ENCODE results near the gene SON. TPM values are rescaled to one million over a fixed set of nuclear protein-coding genes. Genes with fewer than 3 reads are reported as not detected.
A peak's percentile ranks its signal among the peaks of the same experiment; 100 is the strongest.

Gene SON
- total RNA-seq, 2 experiments from 2014 or later = 420 to 438 TPM

DNA sequence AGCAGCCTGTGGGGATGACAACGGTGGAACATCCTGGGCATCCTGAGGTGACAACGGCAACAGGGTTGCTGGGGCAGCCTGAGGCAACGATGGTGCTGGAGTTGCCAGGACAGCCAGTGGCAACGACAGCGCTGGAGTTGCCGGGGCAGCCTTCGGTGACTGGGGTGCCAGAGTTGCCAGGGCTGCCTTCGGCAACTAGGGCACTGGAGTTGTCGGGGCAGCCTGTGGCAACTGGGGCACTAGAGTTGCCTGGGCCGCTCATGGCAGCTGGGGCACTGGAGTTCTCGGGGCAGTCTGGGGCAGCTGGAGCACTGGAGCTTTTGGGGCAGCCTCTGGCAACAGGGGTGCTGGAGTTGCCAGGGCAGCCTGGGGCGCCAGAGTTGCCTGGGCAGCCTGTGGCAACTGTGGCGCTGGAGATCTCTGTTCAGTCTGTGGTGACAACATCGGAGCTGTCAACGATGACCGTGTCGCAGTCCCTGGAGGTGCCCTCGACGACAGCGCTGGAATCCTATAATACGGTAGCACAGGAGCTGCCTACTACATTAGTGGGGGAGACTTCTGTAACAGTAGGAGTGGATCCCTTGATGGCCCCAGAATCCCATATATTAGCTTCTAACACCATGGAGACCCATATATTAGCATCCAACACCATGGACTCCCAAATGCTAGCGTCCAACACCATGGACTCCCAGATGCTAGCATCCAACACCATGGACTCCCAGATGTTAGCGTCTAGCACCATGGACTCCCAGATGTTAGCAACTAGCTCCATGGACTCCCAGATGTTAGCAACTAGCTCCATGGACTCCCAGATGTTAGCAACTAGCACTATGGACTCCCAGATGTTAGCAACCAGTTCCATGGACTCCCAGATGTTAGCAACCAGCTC is 8.2 kb downstream of the SON start:
- intact Hi-C loops (cut with DNase I, micrococcal nuclease) = no loop called here
- Mint-ChIP-seq H3K27me3 (no peaks in the 10 kb centered on the region), H3K36me3 (ENCODE audit: low read depth) (peaks cover 95% of the 10 kb centered on the region), H3K4me3 (no peak overlapping the region), H3K4me1 (ENCODE audit: low read depth) (peaks cover 50% of the 10 kb centered on the region), H3K27ac (no peak overlapping the region), H3K9me3 (no peaks in the 10 kb centered on the region)
- ChIA-PET POLR2A (interaction anchor here (1.6 kb wide), 1 partner anchor 9 kb away, joined by 17 read pairs; the partner anchor contains the start of genes GART and SON), CTCF (interaction anchor here (1.3 kb wide), 1 partner anchor 55 kb away, joined by 6 read pairs; no protein-coding TSS in a partner anchor)
- ATAC-seq (ENCODE audit: poor library complexity) (peak; percentile 15), DNase-seq (no peak)
- no peak overlapping the region for H3K4me3 ChIP-seq (ENCODE audit: low read length)
- H3K36me3 ChIP-seq (ENCODE audit: insufficient read depth, low read length) = peaks cover 87% of the 10 kb centered on the region
- H3K27ac ChIP-seq (ENCODE audit: low read depth in 1 of 2, low read length in 2 of 2) = no peak overlapping the region
- H3K27me3 ChIP-seq (ENCODE audit: control insufficient read depth in 1 of 2, insufficient read depth in 2 of 2, low read length in 2 of 2) = no peaks in the 10 kb centered on the region
- no peaks in the 10 kb centered on the region for H3K9me3 ChIP-seq (ENCODE audit: control insufficient read depth in 1 of 2, insufficient read depth in 1 of 2, low read length in 2 of 2)
- H3K4me1 ChIP-seq (ENCODE audit: insufficient read depth, low read length) = peaks cover 16% of the 10 kb centered on the region
- no peak for TF ChIP-seq CTCF (IDR thresholded peaks at IDR 0.05)

- no peak for TF ChIP-seq CTCF (IDR thresholded peaks at IDR 0.05)
- peaks cover 14% of the 10 kb centered on the region for H3K4me1 ChIP-seq (ENCODE audit: insufficient read depth, low read length)
- no peak overlapping the region for H3K4me3 ChIP-seq (ENCODE audit: low read length)
- Mint-ChIP-seq H3K27me3 (no peaks in the 10 kb centered on the region), H3K4me1 (ENCODE audit: low read depth) (peaks cover 53% of the 10 kb centered on the region), H3K36me3 (ENCODE audit: low read depth) (peaks cover 96% of the 10 kb centered on the region), H3K27ac (peak overlapping the region; percentile 51), H3K9me3 (no peaks in the 10 kb centered on the region), H3K4me3 (no peak overlapping the region)
- no peak overlapping the region for H3K27ac ChIP-seq (ENCODE audit: low read depth in 1 of 2, low read length in 2 of 2)
- intact Hi-C loops (cut with DNase I, micrococcal nuclease) = no loop called here
- ChIA-PET POLR2A (interaction anchor here (1.6 kb wide), 1 partner anchor 9 kb away, joined by 17 read pairs; the partner anchor contains the start of genes GART and SON), CTCF (interaction anchor here (0.6 to 1.3 kb wide), 2 partner anchors 21 to 54 kb away, joined by 3 to 6 read pairs; no protein-coding TSS in a partner anchor)
- ATAC-seq (ENCODE audit: poor library complexity) (no peak), DNase-seq (no peak)
- H3K36me3 ChIP-seq (ENCODE audit: insufficient read depth, low read length) = peaks cover 92% of the 10 kb centered on the region
- no peaks in the 10 kb centered on the region for H3K27me3 ChIP-seq (ENCODE audit: control insufficient read depth in 1 of 2, insufficient read depth in 2 of 2, low read length in 2 of 2)
- H3K9me3 ChIP-seq (ENCODE audit: control insufficient read depth in 1 of 2, insufficient read depth in 1 of 2, low read length in 2 of 2) = no peaks in the 10 kb centered on the region
Observed at GRCh38 chr21:33551664-33552063, 8.8 kb downstream of the SON start.

DNA sequence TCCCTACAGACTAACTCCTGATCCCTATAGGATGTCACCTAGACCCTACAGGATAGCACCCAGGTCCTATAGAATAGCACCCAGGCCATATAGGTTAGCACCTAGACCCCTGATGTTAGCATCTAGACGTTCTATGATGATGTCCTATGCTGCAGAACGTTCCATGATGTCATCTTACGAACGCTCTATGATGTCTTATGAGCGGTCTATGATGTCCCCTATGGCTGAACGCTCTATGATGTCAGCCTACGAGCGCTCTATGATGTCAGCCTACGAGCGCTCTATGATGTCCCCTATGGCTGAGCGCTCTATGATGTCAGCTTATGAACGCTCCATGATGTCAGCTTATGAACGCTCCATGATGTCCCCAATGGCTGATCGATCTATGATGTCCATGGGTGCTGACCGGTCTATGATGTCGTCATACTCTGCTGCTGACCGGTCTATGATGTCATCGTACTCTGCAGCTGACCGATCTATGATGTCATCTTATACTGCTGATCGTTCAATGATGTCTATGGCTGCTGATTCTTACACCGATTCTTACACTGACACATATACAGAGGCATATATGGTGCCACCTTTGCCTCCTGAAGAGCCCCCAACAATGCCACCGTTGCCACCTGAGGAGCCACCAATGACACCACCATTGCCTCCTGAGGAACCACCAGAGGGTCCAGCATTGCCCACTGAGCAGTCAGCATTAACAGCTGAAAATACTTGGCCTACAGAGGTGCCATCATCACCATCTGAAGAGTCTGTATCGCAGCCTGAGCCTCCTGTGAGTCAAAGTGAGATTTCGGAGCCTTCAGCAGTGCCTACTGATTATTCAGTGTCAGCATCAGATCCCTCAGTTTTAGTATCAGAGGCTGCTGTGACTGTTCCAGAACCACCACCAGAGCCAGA is 9.5 kb downstream of the SON start:
- peaks cover 60% of the 10 kb centered on the region for H3K4me1 Mint-ChIP-seq (ENCODE audit: low read depth)
- H3K9me3 ChIP-seq (ENCODE audit: control insufficient read depth in 1 of 2, insufficient read depth in 1 of 2, low read length in 2 of 2) = no peaks in the 10 kb centered on the region
- ChIA-PET POLR2A (interaction anchor here (1.6 kb wide), 1 partner anchor 10 kb away, joined by 17 read pairs; the partner anchor contains the start of genes GART and SON), CTCF (interaction anchor here (0.6 to 1.3 kb wide), 2 partner anchors 20 to 53 kb away, joined by 3 to 6 read pairs; no protein-coding TSS in a partner anchor)
- H3K4me3 ChIP-seq (ENCODE audit: low read length) = no peak overlapping the region
- H3K27ac Mint-ChIP-seq = peak overlapping the region; percentile 51
- peaks cover 12% of the 10 kb centered on the region for H3K4me1 ChIP-seq (ENCODE audit: insufficient read depth, low read length)
- peaks cover 94% of the 10 kb centered on the region for H3K36me3 ChIP-seq (ENCODE audit: insufficient read depth, low read length)
- DNase-seq = no peak
- intact Hi-C loops (cut with DNase I, micrococcal nuclease) = no loop called here
- peaks cover 96% of the 10 kb centered on the region for H3K36me3 Mint-ChIP-seq (ENCODE audit: low read depth)
- H3K4me3 Mint-ChIP-seq = peak overlapping the region; percentile 20
- no peaks in the 10 kb centered on the region for H3K27me3 Mint-ChIP-seq
- ATAC-seq (ENCODE audit: poor library complexity) = peak; percentile 28
- no peak overlapping the region for H3K27ac ChIP-seq (ENCODE audit: low read depth in 1 of 2, low read length in 2 of 2)
- no peak for TF ChIP-seq CTCF (IDR thresholded peaks at IDR 0.05)
- no peaks in the 10 kb centered on the region for H3K9me3 Mint-ChIP-seq
- no peaks in the 10 kb centered on the region for H3K27me3 ChIP-seq (ENCODE audit: control insufficient read depth in 1 of 2, insufficient read depth in 2 of 2, low read length in 2 of 2)
